Endothelial cell (in vitro differentiated cells): ENCODE results near the gene CD180. TPM values are rescaled to one million over a fixed set of nuclear protein-coding genes. Genes with fewer than 3 reads are reported as not detected.

ENCODE experiments used
- DNase-seq: peaks from one replicate; pipeline ENCODE4 v3.0.0; 2021; ENCODE audit warnings: low spot score
- H3K27ac Mint-ChIP-seq: one replicate; pipeline ENCODE4 v1.8.0; 2021; ENCODE audit warnings: mixed read lengths, inconsistent platforms; ENCODE audit not compliant: unreplicated experiment
- H3K27me3 Mint-ChIP-seq: one replicate; pipeline ENCODE4 v1.8.0; 2021; ENCODE audit warnings: mild to moderate bottlenecking, moderate library complexity, mixed read lengths, inconsistent platforms; ENCODE audit not compliant: unreplicated experiment
- H3K36me3 Mint-ChIP-seq: one replicate; pipeline ENCODE4 v1.8.0; 2021; ENCODE audit warnings: mild to moderate bottlenecking, low read depth, mixed read lengths, inconsistent platforms; ENCODE audit not compliant: unreplicated experiment
- H3K4me1 Mint-ChIP-seq: one replicate; pipeline ENCODE4 v1.8.0; 2021; ENCODE audit warnings: mild to moderate bottlenecking, mixed read lengths, inconsistent platforms; ENCODE audit not compliant: unreplicated experiment
- H3K4me3 Mint-ChIP-seq: one replicate; pipeline ENCODE4 v1.8.0; 2021; ENCODE audit warnings: mild to moderate bottlenecking, mixed read lengths, inconsistent platforms; ENCODE audit not compliant: unreplicated experiment
- H3K9me3 Mint-ChIP-seq: one replicate; pipeline ENCODE4 v1.8.0; 2021; ENCODE audit warnings: mixed read lengths, inconsistent platforms; ENCODE audit not compliant: unreplicated experiment
- CTCF ChIP-seq: fragments of 200-600 bp; sonication (generic); IDR thresholded peaks from one replicate; pipeline ENCODE4 v1.5.0; 2021; ENCODE audit warnings: antibody characterized with exemption; ENCODE audit not compliant: unreplicated experiment
- total RNA-seq: library from RNA; stranded (reverse); fragmentation: NEBNext Ultra II Directional; extraction: Animal tissue kit (Norgen Biotek cat#: 25700); gene quantifications from one replicate; pipeline ENCODE4 v1.2.1, GENCODE V29; 2021; ENCODE audit not compliant: unreplicated experiment

The CD180 gene
- total RNA-seq, 1 donor from 2014 or later: not detected

- Mint-ChIP-seq H3K4me3 (no peak overlapping the region), H3K9me3 (no peaks in the 10 kb centered on the region), H3K27ac (no peak overlapping the region), H3K27me3 (peaks cover 3% of the 10 kb centered on the region), H3K4me1 (no peaks in the 10 kb centered on the region), H3K36me3 (peaks cover 57% of the 10 kb centered on the region)
- TF ChIP-seq CTCF: no peak
- no peak for DNase-seq
Observed at GRCh38 chr5:67149057-67149950, 47.3 kb downstream of the CD180 start.

GRCh38 chr5:67147760-67148159 is 48.8 kb downstream of the CD180 start:
- Mint-ChIP-seq H3K27me3 (peaks cover 3% of the 10 kb centered on the region), H3K4me3 (no peak overlapping the region), H3K4me1 (no peaks in the 10 kb centered on the region), H3K27ac (no peak overlapping the region), H3K9me3 (no peaks in the 10 kb centered on the region), H3K36me3 (peaks cover 64% of the 10 kb centered on the region)
- TF ChIP-seq CTCF: no peak
- no peak for DNase-seq

GRCh38 chr5:67146981-67147380 is 49.6 kb downstream of the CD180 start:
- Mint-ChIP-seq H3K27me3 (peaks cover 3% of the 10 kb centered on the region), H3K9me3 (no peaks in the 10 kb centered on the region), H3K27ac (no peak overlapping the region), H3K4me3 (no peak overlapping the region), H3K36me3 (peaks cover 68% of the 10 kb centered on the region), H3K4me1 (no peaks in the 10 kb centered on the region)
- TF ChIP-seq CTCF: no peak
- no peak for DNase-seq

- H3K36me3 Mint-ChIP-seq: peaks cover 72% of the 10 kb centered on the region
- no peak for DNase-seq
- no peak overlapping the region for H3K4me3 Mint-ChIP-seq
- H3K9me3 Mint-ChIP-seq: no peaks in the 10 kb centered on the region
- H3K27ac Mint-ChIP-seq: no peak overlapping the region
- H3K4me1 Mint-ChIP-seq: no peaks in the 10 kb centered on the region
- no peak for TF ChIP-seq CTCF
- peaks cover 3% of the 10 kb centered on the region for H3K27me3 Mint-ChIP-seq
Observed at GRCh38 chr5:67146574-67146973, 50.0 kb downstream of the CD180 start.

GRCh38 chr5:67144183-67144639 is 52.4 kb downstream of the CD180 start:
- no peak for TF ChIP-seq CTCF
- Mint-ChIP-seq H3K36me3 (peaks cover 68% of the 10 kb centered on the region), H3K27ac (peak overlapping the region; percentile 53), H3K4me3 (peak overlapping the region; percentile 19), H3K27me3 (no peaks in the 10 kb centered on the region), H3K9me3 (no peaks in the 10 kb centered on the region), H3K4me1 (no peaks in the 10 kb centered on the region)
- no peak for DNase-seq
